Measurements from ENCODE around the gene FHL1.

GRCh38 chrX:136130931-136131833 lies 16.2 kb upstream of the FHL1 start:
- no peak for TF ChIP-seq CTCF (IDR thresholded peaks at IDR 0.05)
- TF ChIP-seq POLR2AphosphoS5 (IDR thresholded peaks at IDR 0.05) = no peak
- TF ChIP-seq POLR2A (IDR thresholded peaks at IDR 0.05) = no peak
- TF ChIP-seq EP300 (IDR thresholded peaks at IDR 0.05) = no peak

Measured in upper lobe of left lung (tissue), 4 donors.